ENCODE results near the gene KCND3.

The KCND3 gene

DNA sequence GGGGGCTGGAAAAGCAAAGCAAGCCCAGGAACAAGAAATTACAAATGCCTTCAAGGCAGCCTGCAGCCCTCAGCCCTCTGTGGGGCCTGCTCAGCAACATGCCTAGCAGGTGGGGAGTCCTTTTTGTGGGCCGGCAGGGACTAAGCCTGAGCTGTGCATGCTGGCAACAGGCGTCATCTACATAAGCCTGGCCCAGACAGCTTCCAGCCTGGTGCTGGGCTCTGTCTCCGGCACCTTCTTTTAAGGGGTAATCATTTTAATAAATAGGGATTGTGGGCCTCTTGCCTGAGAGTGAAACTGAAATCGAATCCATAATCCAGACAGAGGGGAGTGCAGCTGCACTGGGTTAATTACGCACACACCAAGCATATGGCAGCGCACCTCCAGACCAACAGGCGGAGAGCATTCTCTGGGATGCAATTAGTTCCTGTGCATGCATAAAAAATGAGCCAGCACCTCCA is 137.2 kb downstream of the KCND3 start:
- no peak overlapping the region for H2AFZ ChIP-seq (ENCODE audit: low read length)
- H4K20me1 ChIP-seq (ENCODE audit: insufficient read depth, low read length, poor library complexity, severe bottlenecking) = no peaks in the 10 kb centered on the region
- no peaks in the 10 kb centered on the region for H3K9me2 ChIP-seq (replicated peaks; ENCODE audit: low read depth, low read length)
- H3K36me3 ChIP-seq (ENCODE audit: insufficient read depth, low read length) = no peaks in the 10 kb centered on the region
- no peaks in the 10 kb centered on the region for H3K9me3 ChIP-seq (ENCODE audit: insufficient read depth, low read depth, low read length)
- no peak for TF ChIP-seq CTCF (conservative IDR thresholded peaks at IDR 0.05; ENCODE audit: low read length)
- TF ChIP-seq EZH2phosphoT487 (IDR thresholded peaks at IDR 0.05; ENCODE audit: borderline replicate concordance) = no peak
- no peaks in the 10 kb centered on the region for H3F3A ChIP-seq (ENCODE audit: low read depth)
- H3K79me2 ChIP-seq (ENCODE audit: insufficient read depth, low read length) = no peaks in the 10 kb centered on the region
- no peaks in the 10 kb centered on the region for H3K27me3 ChIP-seq (ENCODE audit: insufficient read depth, low read length, poor library complexity, severe bottlenecking)
- H3K9ac ChIP-seq (ENCODE audit: low read depth, low read length, poor library complexity, severe bottlenecking) = no peak overlapping the region
- no peaks in the 10 kb centered on the region for H3K4me1 ChIP-seq (ENCODE audit: insufficient read depth, low read length, poor library complexity, severe bottlenecking)
- H3K4me2 ChIP-seq (ENCODE audit: low read depth, low read length, poor library complexity, severe bottlenecking) = no peak overlapping the region
- H3K4me3 ChIP-seq (ENCODE audit: low read length, poor library complexity, severe bottlenecking) = no peak overlapping the region

GRCh38 chr1:111851552-111851951 is 137.9 kb downstream of the KCND3 start:
- Histone ChIP-seq H3K27me3 (ENCODE audit: insufficient read depth, low read length, poor library complexity, severe bottlenecking) (no peaks in the 10 kb centered on the region), H2AFZ (ENCODE audit: low read length) (no peak overlapping the region), H3K4me3 (ENCODE audit: low read length, poor library complexity, severe bottlenecking) (no peak overlapping the region), H3K4me1 (ENCODE audit: insufficient read depth, low read length, poor library complexity, severe bottlenecking) (no peaks in the 10 kb centered on the region), H3K79me2 (ENCODE audit: insufficient read depth, low read length) (no peaks in the 10 kb centered on the region), H3K4me2 (ENCODE audit: low read depth, low read length, poor library complexity, severe bottlenecking) (no peak overlapping the region), H4K20me1 (ENCODE audit: insufficient read depth, low read length, poor library complexity, severe bottlenecking) (no peaks in the 10 kb centered on the region), H3K9me3 (ENCODE audit: insufficient read depth, low read depth, low read length) (no peaks in the 10 kb centered on the region), H3K9me2 (replicated peaks; ENCODE audit: low read depth, low read length) (no peaks in the 10 kb centered on the region), H3K36me3 (ENCODE audit: insufficient read depth, low read length) (no peaks in the 10 kb centered on the region), H3F3A (ENCODE audit: low read depth) (no peaks in the 10 kb centered on the region), H3K9ac (ENCODE audit: low read depth, low read length, poor library complexity, severe bottlenecking) (no peak overlapping the region)
- TF ChIP-seq CTCF (conservative IDR thresholded peaks at IDR 0.05; ENCODE audit: low read length) (no peak), EZH2phosphoT487 (IDR thresholded peaks at IDR 0.05; ENCODE audit: borderline replicate concordance) (no peak)

GRCh38 chr1:111850109-111850508 is 139.4 kb downstream of the KCND3 start:
- Histone ChIP-seq H3K27me3 (ENCODE audit: insufficient read depth, low read length, poor library complexity, severe bottlenecking) (no peaks in the 10 kb centered on the region), H3K9me3 (ENCODE audit: insufficient read depth, low read depth, low read length) (no peaks in the 10 kb centered on the region), H2AFZ (ENCODE audit: low read length) (no peak overlapping the region), H3F3A (ENCODE audit: low read depth) (no peaks in the 10 kb centered on the region), H3K9me2 (replicated peaks; ENCODE audit: low read depth, low read length) (no peaks in the 10 kb centered on the region), H3K36me3 (ENCODE audit: insufficient read depth, low read length) (no peaks in the 10 kb centered on the region), H3K4me3 (ENCODE audit: low read length, poor library complexity, severe bottlenecking) (no peak overlapping the region), H3K4me1 (ENCODE audit: insufficient read depth, low read length, poor library complexity, severe bottlenecking) (no peaks in the 10 kb centered on the region), H3K9ac (ENCODE audit: low read depth, low read length, poor library complexity, severe bottlenecking) (no peak overlapping the region), H3K4me2 (ENCODE audit: low read depth, low read length, poor library complexity, severe bottlenecking) (no peak overlapping the region), H4K20me1 (ENCODE audit: insufficient read depth, low read length, poor library complexity, severe bottlenecking) (no peaks in the 10 kb centered on the region), H3K79me2 (ENCODE audit: insufficient read depth, low read length) (no peaks in the 10 kb centered on the region)
- no peak for TF ChIP-seq CTCF (conservative IDR thresholded peaks at IDR 0.05; ENCODE audit: low read length)
- TF ChIP-seq EZH2phosphoT487 (IDR thresholded peaks at IDR 0.05; ENCODE audit: borderline replicate concordance) = no peak
